Measurements from ENCODE around the gene ART1.
"Not testable (repeated sequence)": the region's sequence is repeated elsewhere in the genome, so short reads cannot be mapped to it uniquely, and the experiment has no call there.

DNA sequence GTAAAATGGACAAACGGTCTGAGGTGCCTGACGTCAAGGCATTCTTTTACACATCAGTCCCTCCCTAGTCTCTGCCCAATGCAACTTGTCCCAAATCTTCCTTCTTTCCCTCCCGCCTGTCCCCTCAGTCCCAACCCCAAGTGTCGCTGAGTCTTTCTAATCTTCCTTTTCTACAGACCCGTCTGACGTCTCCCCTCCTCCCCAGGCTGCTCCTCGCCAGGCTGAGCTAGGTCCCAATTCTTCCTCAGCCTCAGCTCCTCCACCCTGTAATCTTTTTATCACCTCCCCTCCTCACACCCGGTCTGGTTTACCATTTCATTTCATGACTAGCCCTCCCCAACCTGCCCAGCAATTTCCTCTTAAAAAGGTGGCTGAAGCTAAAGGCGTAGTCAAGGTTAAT, 4.4 kb downstream of the ART1 start:
- TF ChIP-seq, protein P1, sequence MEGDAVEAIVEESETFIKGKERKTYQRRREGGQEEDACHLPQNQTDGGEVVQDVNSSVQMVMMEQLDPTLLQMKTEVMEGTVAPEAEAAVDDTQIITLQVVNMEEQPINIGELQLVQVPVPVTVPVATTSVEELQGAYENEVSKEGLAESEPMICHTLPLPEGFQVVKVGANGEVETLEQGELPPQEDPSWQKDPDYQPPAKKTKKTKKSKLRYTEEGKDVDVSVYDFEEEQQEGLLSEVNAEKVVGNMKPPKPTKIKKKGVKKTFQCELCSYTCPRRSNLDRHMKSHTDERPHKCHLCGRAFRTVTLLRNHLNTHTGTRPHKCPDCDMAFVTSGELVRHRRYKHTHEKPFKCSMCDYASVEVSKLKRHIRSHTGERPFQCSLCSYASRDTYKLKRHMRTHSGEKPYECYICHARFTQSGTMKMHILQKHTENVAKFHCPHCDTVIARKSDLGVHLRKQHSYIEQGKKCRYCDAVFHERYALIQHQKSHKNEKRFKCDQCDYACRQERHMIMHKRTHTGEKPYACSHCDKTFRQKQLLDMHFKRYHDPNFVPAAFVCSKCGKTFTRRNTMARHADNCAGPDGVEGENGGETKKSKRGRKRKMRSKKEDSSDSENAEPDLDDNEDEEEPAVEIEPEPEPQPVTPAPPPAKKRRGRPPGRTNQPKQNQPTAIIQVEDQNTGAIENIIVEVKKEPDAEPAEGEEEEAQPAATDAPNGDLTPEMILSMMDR (optimal IDR thresholded peaks at IDR 0.05 in 1 of 3, IDR thresholded peaks at IDR 0.05 in 1 of 3, conservative IDR thresholded peaks at IDR 0.05 in 1 of 3; ENCODE audit: extremely low read depth in 1 of 3, insufficient read depth in 2 of 3, low read length in 3 of 3) = not testable (repeated sequence)
- not testable (repeated sequence) for TF ChIP-seq EZH2 (IDR thresholded peaks at IDR 0.05; ENCODE audit: low read length)
